Activated T-helper 1 cell treated with anti-CD3 and anti-CD28 coated beads, Interleukin-2, amount 50 U/mL, for 16 hours (primary cell): ENCODE results near the gene HAUS7.

ENCODE experiments used
- DNase-seq, 2 donors: peaks; one replicate each; pipeline ENCODE4 v3.0.0-alpha.2; 2020; ENCODE audit warnings: low read depth in 1 of 2, low spot score in 1 of 2

The HAUS7 gene

GRCh38 chrX:153470411-153471363, at the start of gene HAUS7:
Gene HAUS7 (minus strand): TSS chrX:153470576. CDS start chrX:153470557, 19 bp downstream.
- peak; percentile 72 to 80 for DNase-seq

- DNase-seq = no peak
Observed at GRCh38 chrX:153519569-153520286, 49.4 kb upstream of the HAUS7 start.

- no peak for DNase-seq
Observed at GRCh38 chrX:153517946-153518834, 47.8 kb upstream of the HAUS7 start.

GRCh38 chrX:153517423-153517822, 47.0 kb upstream of the HAUS7 start, which contains the start of gene ATP2B3:
Gene ATP2B3 (plus strand): TSS chrX:153517642. CDS start chrX:153536248, 18,606 bp downstream.
- DNase-seq = no peak

- DNase-seq = no peak
Observed at GRCh38 chrX:153516073-153516472, 45.7 kb upstream of the HAUS7 start.

GRCh38 chrX:153515435-153515834, 45.1 kb upstream of the HAUS7 start:
- DNase-seq = no peak

GRCh38 chrX:153514259-153514658, 43.9 kb upstream of the HAUS7 start:
- DNase-seq = no peak

- DNase-seq = no peak
Observed at GRCh38 chrX:153513265-153513664, 42.9 kb upstream of the HAUS7 start.

- no peak for DNase-seq
Observed at GRCh38 chrX:153512501-153512893, 42.1 kb upstream of the HAUS7 start.

- DNase-seq = no peak
Observed at GRCh38 chrX:153511784-153512500, 41.6 kb upstream of the HAUS7 start.

- DNase-seq = no peak
Observed at GRCh38 chrX:153510383-153510782, 40.0 kb upstream of the HAUS7 start.

- no peak for DNase-seq
Observed at GRCh38 chrX:153509592-153509991, 39.2 kb upstream of the HAUS7 start.

GRCh38 chrX:153507484-153508178, 37.3 kb upstream of the HAUS7 start:
- DNase-seq = peak; percentile 73 to 75

GRCh38 chrX:153505361-153505760, 35.0 kb upstream of the HAUS7 start:
- DNase-seq = no peak

- DNase-seq = no peak
Observed at GRCh38 chrX:153504445-153505016, 34.2 kb upstream of the HAUS7 start.

- DNase-seq = no peak
Observed at GRCh38 chrX:153502796-153503195, 32.4 kb upstream of the HAUS7 start.

- DNase-seq = no peak
Observed at GRCh38 chrX:153502131-153502530, 31.8 kb upstream of the HAUS7 start.

GRCh38 chrX:153501530-153501929, 31.2 kb upstream of the HAUS7 start:
- DNase-seq = no peak

GRCh38 chrX:153500676-153501280, 30.4 kb upstream of the HAUS7 start:
- no peak for DNase-seq
